ENCODE results near the gene CSTF2.

- no peak for TF ChIP-seq RFX5 (IDR thresholded peaks at IDR 0.05)
- no peak for TF ChIP-seq SMC3 (IDR thresholded peaks at IDR 0.05)
- TF ChIP-seq CTCF (IDR thresholded peaks at IDR 0.05), result no peak
Observed at GRCh38 chrX:100829730-100830129, 9.5 kb downstream of the CSTF2 start.
